DND-41 (cell line): ENCODE measurements around the gene EXOSC1.

Experiments used
- ATAC-seq: fragments of 200-7000 bp; cut with Tn5 transposase; 3 replicates; pipeline ENCODE4 v1.9.1; 2021; ENCODE audit warnings: low read depth; ENCODE audit not compliant: insufficient read depth
- DNase-seq: peaks from one replicate; pipeline ENCODE4 v3.0.0-alpha.2; 2020
- H2AFZ ChIP-seq: 2 replicates; pipeline ENCODE4 v1.6.0; 2012; ENCODE audit warnings: low read depth, low read length
- H3K27ac ChIP-seq: 2 replicates; pipeline ENCODE4 v1.5.1; 2012; ENCODE audit warnings: low read length, inconsistent platforms
- H3K27me3 ChIP-seq: fragments of 200-600 bp; sonication (generic); 2 replicates; pipeline ENCODE4 v1.6.0; 2012; ENCODE audit warnings: low read length, mild to moderate bottlenecking, inconsistent platforms; ENCODE audit not compliant: insufficient read depth, poor library complexity
- H3K36me3 ChIP-seq: 2 replicates; pipeline ENCODE4 v1.5.1; 2012; ENCODE audit warnings: low read length, inconsistent platforms; ENCODE audit not compliant: insufficient read depth
- H3K4me1 ChIP-seq: 2 replicates; pipeline ENCODE4 v1.5.1; 2012; ENCODE audit warnings: mild to moderate bottlenecking, low read length; ENCODE audit not compliant: insufficient read depth
- H3K4me2 ChIP-seq: 2 replicates; pipeline ENCODE4 v1.6.0; 2012; ENCODE audit warnings: mild to moderate bottlenecking, moderate library complexity, low read length, inconsistent platforms; ENCODE audit not compliant: insufficient read depth
- H3K4me3 ChIP-seq, 2 experiments: fragments of 200-600 bp in 1 of 2; shearing (Covaris generic) in 1 of 2; 2 replicates each; pipeline ENCODE4 v1.5.1; 2012 to 2016; ENCODE audit warnings: inconsistent platforms in 2 of 2, low read length in 2 of 2, mild to moderate bottlenecking in 2 of 2, low read depth in 1 of 2, moderate library complexity in 1 of 2
- H3K79me2 ChIP-seq: 2 replicates; pipeline ENCODE4 v1.6.0; 2012; ENCODE audit warnings: low read length, inconsistent platforms; ENCODE audit not compliant: insufficient read depth
- H3K9ac ChIP-seq: 2 replicates; pipeline ENCODE4 v1.6.0; 2012; ENCODE audit warnings: low read depth, mild to moderate bottlenecking, inconsistent platforms, low read length, moderate library complexity
- H3K9me3 ChIP-seq: 2 replicates; pipeline ENCODE4 v1.5.1; 2012; ENCODE audit warnings: low read length, moderate library complexity, mild to moderate bottlenecking, inconsistent platforms; ENCODE audit not compliant: insufficient read depth, severe bottlenecking
- H4K20me1 ChIP-seq: 2 replicates; pipeline ENCODE4 v1.6.0; 2012; ENCODE audit warnings: low read length; ENCODE audit not compliant: insufficient read depth
- CTCF ChIP-seq: IDR thresholded peaks from 2 replicates; pipeline ENCODE4 v1.5.1; 2012; ENCODE audit warnings: borderline replicate concordance, low read length, moderate library complexity, mild to moderate bottlenecking; ENCODE audit not compliant: poor library complexity, severe bottlenecking; ENCODE audit errors: extremely low read depth
- EZH2 ChIP-seq: IDR thresholded peaks from 3 replicates; pipeline ENCODE4 v1.6.1; 2012; ENCODE audit warnings: borderline replicate concordance, low read depth, mild to moderate bottlenecking, moderate library complexity, low read length, inconsistent platforms; ENCODE audit not compliant: severe bottlenecking

Gene EXOSC1

GRCh38 chr10:97434557-97434956 is 11.2 kb downstream of the EXOSC1 start:
- DNase-seq (no peak), ATAC-seq (peak; percentile 24; the same call in 1 of the 3 replicates)
- Histone ChIP-seq H3K4me2 (no peak overlapping the region), H3K9ac (no peak overlapping the region), H4K20me1 (peaks cover 19% of the 10 kb centered on the region), H3K36me3 (peaks cover 88% of the 10 kb centered on the region), H3K27me3 (no peaks in the 10 kb centered on the region), H3K4me1 (no peaks in the 10 kb centered on the region; the same call in 1 of the 2 replicates), H3K4me3 (no peak overlapping the region), H3K27ac (no peak overlapping the region), H3K9me3 (no peaks in the 10 kb centered on the region), H2AFZ (no peak overlapping the region), H3K79me2 (peaks cover 18% of the 10 kb centered on the region)
- TF ChIP-seq CTCF (no peak), EZH2 (no peak)

- Histone ChIP-seq H4K20me1 (peaks cover 23% of the 10 kb centered on the region), H3K27me3 (no peaks in the 10 kb centered on the region), H3K27ac (no peak overlapping the region), H3K36me3 (peaks cover 88% of the 10 kb centered on the region), H3K79me2 (peaks cover 23% of the 10 kb centered on the region), H3K9ac (no peak overlapping the region), H3K4me1 (peaks cover 3% of the 10 kb centered on the region; the same call in 1 of the 2 replicates), H2AFZ (no peak overlapping the region), H3K4me3 (no peak overlapping the region), H3K9me3 (no peaks in the 10 kb centered on the region), H3K4me2 (no peak overlapping the region)
- no peak for TF ChIP-seq CTCF
- DNase-seq, result no peak
- peak; percentile 27; the same call in 2 of the 3 replicates for ATAC-seq
Measured at GRCh38 chr10:97434055-97434454, 11.8 kb downstream of the EXOSC1 start.

- no peak for TF ChIP-seq CTCF
- TF ChIP-seq EZH2, result no peak
- H3K36me3 ChIP-seq, result peaks cover 64% of the 10 kb centered on the region
- H3K4me3 ChIP-seq, result peak overlapping the region in 1 of 2 experiments; percentile 100; a peak in 3 of 4 replicates
- peaks cover 39% of the 10 kb centered on the region for H4K20me1 ChIP-seq
- H3K27ac ChIP-seq, result peak overlapping the region; percentile 44; the same call in 1 of the 2 replicates
- H2AFZ ChIP-seq, result no peak overlapping the region
- DNase-seq (no peak), ATAC-seq (no peak)
- peaks cover 57% of the 10 kb centered on the region for H3K79me2 ChIP-seq
- H3K9me3 ChIP-seq, result no peaks in the 10 kb centered on the region
- H3K9ac ChIP-seq, result peak overlapping the region; percentile 98
- peak overlapping the region; percentile 94 for H3K4me2 ChIP-seq
- H3K27me3 ChIP-seq, result no peaks in the 10 kb centered on the region
- H3K4me1 ChIP-seq, result peaks cover 32% of the 10 kb centered on the region
Measured at GRCh38 chr10:97428572-97428981, 17.2 kb downstream of the EXOSC1 start.
